Stimulated activated CD8-positive, alpha-beta memory T cell treated with anti-CD3 and anti-CD28 coated beads, Interleukin-4, amount 100 ng/mL, for 24 hours (primary cell): ENCODE results near the gene LONRF2.

ENCODE experiments used
- DNase-seq: peaks from one replicate; pipeline ENCODE4 v3.0.0-alpha.2; 2020; ENCODE audit warnings: low read depth

The LONRF2 gene

GRCh38 chr2:100236166-100236565 lies 86.1 kb downstream of the LONRF2 start:
- no peak for DNase-seq

DNA sequence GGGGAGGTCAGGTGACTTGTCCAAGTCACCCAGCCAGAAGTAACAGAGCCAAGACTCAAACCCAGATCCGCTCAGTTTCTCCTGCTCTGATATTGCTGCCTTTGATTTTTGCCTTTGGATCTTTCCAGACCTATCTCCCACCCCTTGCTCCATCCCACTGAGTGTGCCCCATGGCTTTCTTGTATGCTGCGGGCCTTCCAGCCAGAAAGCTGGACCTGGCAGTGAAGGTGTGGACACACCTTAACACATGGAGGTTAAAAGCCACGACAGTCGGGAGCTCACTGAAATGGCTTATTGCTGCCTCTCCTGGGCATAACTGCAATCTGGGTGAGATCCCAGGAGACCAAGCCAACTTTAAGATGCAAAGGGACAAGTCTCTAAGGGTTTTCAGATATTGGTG lies 86.7 kb downstream of the LONRF2 start:
- no peak for DNase-seq

GRCh38 chr2:100235098-100235497 lies 87.2 kb downstream of the LONRF2 start:
- DNase-seq: no peak

DNA sequence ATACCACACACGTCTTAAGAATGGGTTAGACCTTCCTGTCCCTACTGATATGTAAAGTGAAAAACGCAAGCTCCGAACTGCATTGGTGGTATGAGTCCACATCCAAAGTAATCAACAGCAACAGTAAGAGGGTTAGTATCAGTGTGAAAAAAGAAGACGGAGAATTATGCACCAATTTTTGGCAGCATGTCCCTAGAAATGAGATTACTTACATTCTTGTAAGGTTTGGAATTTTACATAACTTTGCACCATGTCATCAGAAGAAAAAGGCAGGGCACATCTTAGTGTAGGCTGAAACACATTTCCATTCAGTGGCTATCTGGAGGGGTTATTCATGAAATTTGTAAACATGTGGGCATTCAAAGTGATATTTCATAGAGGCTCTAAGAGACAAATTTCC lies 88.2 kb downstream of the LONRF2 start:
- DNase-seq: no peak

DNA sequence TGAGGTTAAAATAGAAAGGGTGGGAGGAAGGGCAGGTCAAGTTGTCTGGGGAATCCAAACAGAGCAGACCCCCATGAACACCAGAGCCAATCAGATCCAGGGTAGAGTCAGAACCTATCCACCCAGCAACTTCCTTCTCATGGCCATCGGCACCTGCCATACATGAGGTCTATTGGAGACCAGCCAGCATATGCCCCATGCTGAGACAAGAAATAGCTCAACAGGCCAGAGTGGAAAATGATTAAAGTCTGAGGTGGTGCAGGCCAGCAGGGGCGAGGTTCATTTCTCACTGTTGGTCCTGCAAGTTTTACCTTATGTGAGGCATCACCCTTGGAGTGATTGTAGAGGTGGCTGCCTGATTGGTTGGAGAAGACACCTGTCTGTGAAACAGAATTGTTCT lies 89.2 kb downstream of the LONRF2 start:
- no peak for DNase-seq

DNA sequence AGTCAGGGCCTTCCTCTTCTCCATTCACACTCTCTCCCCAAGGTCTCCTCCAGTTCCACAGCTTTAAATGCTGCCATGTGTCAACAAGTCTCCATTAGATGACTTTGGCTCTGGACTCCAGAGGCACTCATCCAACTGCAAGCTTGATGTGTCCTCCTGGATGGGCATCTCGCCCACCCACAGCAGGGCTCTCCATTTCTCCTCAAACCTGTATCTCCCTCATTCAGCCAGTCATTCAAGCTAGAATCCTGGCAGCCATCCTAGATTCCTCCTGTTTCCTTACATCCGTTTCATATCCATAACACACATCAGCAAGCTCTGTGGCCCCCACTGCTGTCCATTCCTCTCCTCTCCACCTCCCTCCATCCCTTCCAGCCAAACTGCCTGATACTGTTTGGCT lies 91.5 kb downstream of the LONRF2 start:
- DNase-seq: no peak

- DNase-seq: no peak
Observed at GRCh38 chr2:100228967-100229366, 93.3 kb downstream of the LONRF2 start.

- DNase-seq: no peak
Observed at GRCh38 chr2:100228415-100228814, 93.9 kb downstream of the LONRF2 start.

GRCh38 chr2:100224988-100225710 lies 97.2 kb downstream of the LONRF2 start:
- DNase-seq: no peak

DNA sequence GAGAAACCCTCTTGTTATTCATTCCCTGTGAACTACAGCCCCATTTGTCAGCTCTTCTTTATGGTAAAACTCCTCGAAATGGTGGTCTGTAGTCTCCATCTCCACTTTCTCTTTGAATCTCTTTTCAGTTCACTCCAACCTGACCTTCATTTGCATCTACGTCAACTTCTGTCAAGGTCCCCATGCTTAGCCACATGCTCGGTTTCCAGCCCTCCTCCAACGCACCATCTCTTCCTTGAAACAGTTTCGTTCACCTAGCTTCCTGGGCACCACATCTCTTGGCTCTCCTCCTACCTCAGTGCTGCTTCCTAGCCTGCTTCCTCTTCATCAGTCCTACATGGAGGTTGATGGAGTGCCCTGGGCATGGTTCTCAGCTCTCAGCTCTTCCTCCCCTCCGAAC lies 98.8 kb downstream of the LONRF2 start:
- no peak for DNase-seq
